Measurements from ENCODE around the gene DMRTC2.

DMRTC2 gene

GRCh38 chr19:41813911-41814310 lies 30.9 kb upstream of the DMRTC2 start:
- Histone ChIP-seq H3K79me2 (ENCODE audit: insufficient read depth, low read length) (no peaks in the 10 kb centered on the region), H3K9me2 (replicated peaks; ENCODE audit: insufficient read depth, low read length) (no peaks in the 10 kb centered on the region), H3K4me3 (ENCODE audit: insufficient read depth, low read length, poor library complexity, severe bottlenecking) (no peak overlapping the region), H3K36me3 (ENCODE audit: low read length) (no peaks in the 10 kb centered on the region), H3K4me2 (ENCODE audit: low read depth, low read length, poor library complexity, severe bottlenecking) (no peak overlapping the region), H3K9me3 (ENCODE audit: insufficient read depth, low read length) (no peaks in the 10 kb centered on the region), H4K20me1 (ENCODE audit: low read depth, low read length) (no peaks in the 10 kb centered on the region), H3K27me3 (ENCODE audit: low read length) (no peaks in the 10 kb centered on the region; the same call in 1 of the 2 replicates), H2AFZ (ENCODE audit: low read depth, low read length, severe bottlenecking) (no peak overlapping the region), H3K9ac (ENCODE audit: low read length) (no peak overlapping the region), H3F3A (ENCODE audit: insufficient read depth) (no peaks in the 10 kb centered on the region), H3K27ac (ENCODE audit: low read depth, low read length) (no peak overlapping the region)
- no peak for TF ChIP-seq EZH2phosphoT487 (conservative IDR thresholded peaks at IDR 0.05; ENCODE audit: low read length)
- TF ChIP-seq CTCF (IDR thresholded peaks at IDR 0.05; ENCODE audit: insufficient read depth, low read length, poor library complexity, severe bottlenecking), result no peak

- Histone ChIP-seq H3K4me2 (ENCODE audit: low read depth, low read length, poor library complexity, severe bottlenecking) (no peak overlapping the region), H3K27ac (ENCODE audit: low read depth, low read length) (no peak overlapping the region), H3K9me2 (replicated peaks; ENCODE audit: insufficient read depth, low read length) (no peaks in the 10 kb centered on the region), H3F3A (ENCODE audit: insufficient read depth) (no peaks in the 10 kb centered on the region), H3K79me2 (ENCODE audit: insufficient read depth, low read length) (no peaks in the 10 kb centered on the region), H3K9me3 (ENCODE audit: insufficient read depth, low read length) (no peaks in the 10 kb centered on the region), H3K27me3 (ENCODE audit: low read length) (no peaks in the 10 kb centered on the region; the same call in 1 of the 2 replicates), H3K9ac (ENCODE audit: low read length) (no peak overlapping the region), H4K20me1 (ENCODE audit: low read depth, low read length) (no peaks in the 10 kb centered on the region), H3K4me3 (ENCODE audit: insufficient read depth, low read length, poor library complexity, severe bottlenecking) (no peak overlapping the region), H3K36me3 (ENCODE audit: low read length) (no peaks in the 10 kb centered on the region), H2AFZ (ENCODE audit: low read depth, low read length, severe bottlenecking) (no peak overlapping the region)
- TF ChIP-seq EZH2phosphoT487 (conservative IDR thresholded peaks at IDR 0.05; ENCODE audit: low read length), result no peak
- no peak for TF ChIP-seq CTCF (IDR thresholded peaks at IDR 0.05; ENCODE audit: insufficient read depth, low read length, poor library complexity, severe bottlenecking)
These were observed 29.5 kb upstream of the DMRTC2 start for GRCh38 chr19:41815301-41815700.

- Histone ChIP-seq H3K27ac (ENCODE audit: low read depth, low read length) (no peak overlapping the region), H3K4me3 (ENCODE audit: insufficient read depth, low read length, poor library complexity, severe bottlenecking) (no peak overlapping the region), H3K9ac (ENCODE audit: low read length) (no peak overlapping the region), H2AFZ (ENCODE audit: low read depth, low read length, severe bottlenecking) (no peak overlapping the region), H3K9me2 (replicated peaks; ENCODE audit: insufficient read depth, low read length) (no peaks in the 10 kb centered on the region), H3K9me3 (ENCODE audit: insufficient read depth, low read length) (no peaks in the 10 kb centered on the region), H3K4me2 (ENCODE audit: low read depth, low read length, poor library complexity, severe bottlenecking) (no peak overlapping the region), H3K79me2 (ENCODE audit: insufficient read depth, low read length) (no peaks in the 10 kb centered on the region), H3K36me3 (ENCODE audit: low read length) (no peaks in the 10 kb centered on the region), H3K27me3 (ENCODE audit: low read length) (no peaks in the 10 kb centered on the region; the same call in 1 of the 2 replicates), H4K20me1 (ENCODE audit: low read depth, low read length) (no peaks in the 10 kb centered on the region), H3F3A (ENCODE audit: insufficient read depth) (no peaks in the 10 kb centered on the region)
- TF ChIP-seq EZH2phosphoT487 (conservative IDR thresholded peaks at IDR 0.05; ENCODE audit: low read length) (no peak), CTCF (IDR thresholded peaks at IDR 0.05; ENCODE audit: insufficient read depth, low read length, poor library complexity, severe bottlenecking) (no peak)
These were observed 28.1 kb upstream of the DMRTC2 start for GRCh38 chr19:41816761-41817160.

All from SU-DHL-6 (cell line).